ENCODE results near the gene THEM5.
"Not testable (repeated sequence)": the region's sequence is repeated elsewhere in the genome, so short reads cannot be mapped to it uniquely, and the experiment has no call there.

Gene THEM5, protein sequence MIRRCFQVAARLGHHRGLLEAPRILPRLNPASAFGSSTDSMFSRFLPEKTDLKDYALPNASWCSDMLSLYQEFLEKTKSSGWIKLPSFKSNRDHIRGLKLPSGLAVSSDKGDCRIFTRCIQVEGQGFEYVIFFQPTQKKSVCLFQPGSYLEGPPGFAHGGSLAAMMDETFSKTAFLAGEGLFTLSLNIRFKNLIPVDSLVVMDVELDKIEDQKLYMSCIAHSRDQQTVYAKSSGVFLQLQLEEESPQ
- total RNA-seq: 0 to 0.26 (median 0.17) reads per million in 3 donors

DNA sequence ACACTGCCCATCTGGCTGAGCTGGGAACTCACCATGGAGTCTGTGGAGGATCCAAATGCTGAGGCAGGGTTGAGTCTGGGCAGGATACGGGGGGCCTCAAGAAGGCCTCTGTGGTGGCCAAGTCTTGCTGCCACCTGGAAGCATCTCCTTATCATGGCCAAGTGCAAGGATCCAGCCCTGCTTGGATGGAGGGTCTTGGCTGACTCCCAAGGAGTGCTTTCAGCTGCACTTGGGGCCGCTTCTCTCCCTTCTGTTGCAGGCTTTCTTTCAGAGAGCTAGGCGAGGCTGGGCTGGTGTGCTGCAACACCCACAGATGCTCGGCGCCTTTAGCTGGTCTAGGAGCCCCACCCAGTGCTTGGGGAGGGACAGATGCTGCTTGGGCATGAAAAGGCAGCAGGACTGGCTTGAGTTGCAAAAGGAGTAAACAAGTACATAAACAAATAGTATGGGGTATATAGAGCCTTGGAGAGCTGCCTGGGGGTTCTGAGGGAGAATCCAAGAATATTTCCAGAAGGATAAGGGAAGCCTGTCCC is at the start of gene THEM5:
TSS of gene THEM5 (minus strand) at position 302 of the 533 bp plus-strand sequence. CDS start at position 155, 147 bp downstream.
- Histone ChIP-seq H3K4me3 (ENCODE audit: insufficient read depth, low read depth, low read length, poor library complexity, severe bottlenecking) (no peak within 1 kb of the TSS), H3K36me3 (ENCODE audit: control insufficient read depth, insufficient read depth, low read length) (peaks cover 3% of the 10 kb centered on the region), H3K9me3 (ENCODE audit: control insufficient read depth, low read length) (no peaks in the 10 kb centered on the region), H3K27me3 (replicated peaks; ENCODE audit: control insufficient read depth, insufficient read depth, low read length, poor library complexity, severe bottlenecking) (no peaks in the 10 kb centered on the region), H3K27ac (ENCODE audit: insufficient read depth, low read length, poor library complexity, severe bottlenecking) (no peak within 1 kb of the TSS), H3K4me1 (ENCODE audit: control insufficient read depth, insufficient read depth, low read length, poor library complexity, severe bottlenecking) (no peaks in the 10 kb centered on the region)
- DNase-seq: no peak

- H3K4me3 ChIP-seq (ENCODE audit: insufficient read depth, low read depth, low read length, poor library complexity, severe bottlenecking): no peak overlapping the region
- H3K4me1 ChIP-seq (ENCODE audit: control insufficient read depth, insufficient read depth, low read length, poor library complexity, severe bottlenecking): peaks cover 44% of the 10 kb centered on the region
- no peaks in the 10 kb centered on the region for H3K36me3 ChIP-seq (ENCODE audit: control insufficient read depth, insufficient read depth, low read length)
- H3K9me3 ChIP-seq (ENCODE audit: control insufficient read depth, low read length): no peaks in the 10 kb centered on the region
- no peaks in the 10 kb centered on the region for H3K27me3 ChIP-seq (replicated peaks; ENCODE audit: control insufficient read depth, insufficient read depth, low read length, poor library complexity, severe bottlenecking)
- no peak overlapping the region for H3K27ac ChIP-seq (ENCODE audit: insufficient read depth, low read length, poor library complexity, severe bottlenecking)
- no peak for DNase-seq
These were observed 49.3 kb upstream of the THEM5 start for GRCh38 chr1:151902858-151903257.

GRCh38 chr1:151900804-151901203 is 47.3 kb upstream of the THEM5 start:
- H3K4me3 ChIP-seq (ENCODE audit: insufficient read depth, low read depth, low read length, poor library complexity, severe bottlenecking); H3K36me3 ChIP-seq (ENCODE audit: control insufficient read depth, insufficient read depth, low read length); DNase-seq; H3K27me3 ChIP-seq (replicated peaks; ENCODE audit: control insufficient read depth, insufficient read depth, low read length, poor library complexity, severe bottlenecking); H3K27ac ChIP-seq (ENCODE audit: insufficient read depth, low read length, poor library complexity, severe bottlenecking); H3K9me3 ChIP-seq (ENCODE audit: control insufficient read depth, low read length): not testable (repeated sequence)
- peaks cover 54% of the 10 kb centered on the region for H3K4me1 ChIP-seq (ENCODE audit: control insufficient read depth, insufficient read depth, low read length, poor library complexity, severe bottlenecking)

DNA sequence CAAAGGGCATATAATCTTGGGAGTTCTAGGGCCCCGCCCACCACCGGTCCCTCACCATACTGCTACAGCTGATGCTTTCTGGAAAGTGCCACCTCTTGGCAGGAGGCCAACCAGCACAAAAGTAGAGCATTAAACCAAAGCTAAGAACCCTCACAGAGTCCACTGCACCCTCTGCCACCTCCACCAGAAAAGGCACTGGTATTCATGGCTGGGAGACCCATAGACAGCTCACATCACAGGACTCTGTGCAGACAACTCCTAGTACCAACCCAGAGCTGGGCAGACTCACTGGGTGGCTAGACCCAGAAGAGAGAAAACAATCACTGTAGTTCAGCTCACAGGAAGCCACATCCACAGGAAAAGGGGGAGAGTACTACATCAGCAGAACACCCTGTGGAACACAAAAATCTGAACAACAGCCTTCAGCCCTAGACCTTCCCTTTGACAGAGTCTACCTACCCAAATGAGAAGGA is 45.0 kb upstream of the THEM5 start:
- Histone ChIP-seq H3K4me3 (ENCODE audit: insufficient read depth, low read depth, low read length, poor library complexity, severe bottlenecking) (peak overlapping the region; percentile 35), H3K4me1 (ENCODE audit: control insufficient read depth, insufficient read depth, low read length, poor library complexity, severe bottlenecking) (peaks cover 37% of the 10 kb centered on the region), H3K9me3 (ENCODE audit: control insufficient read depth, low read length) (no peaks in the 10 kb centered on the region), H3K36me3 (ENCODE audit: control insufficient read depth, insufficient read depth, low read length) (peaks cover 13% of the 10 kb centered on the region), H3K27me3 (replicated peaks; ENCODE audit: control insufficient read depth, insufficient read depth, low read length, poor library complexity, severe bottlenecking) (no peaks in the 10 kb centered on the region), H3K27ac (ENCODE audit: insufficient read depth, low read length, poor library complexity, severe bottlenecking) (peak overlapping the region; percentile 67)
- DNase-seq: peak; percentile 62 to 71 (median 64)

GRCh38 chr1:151897991-151898431 is 44.5 kb upstream of the THEM5 start:
- H3K36me3 ChIP-seq (ENCODE audit: control insufficient read depth, insufficient read depth, low read length): peaks cover 13% of the 10 kb centered on the region
- peak overlapping the region; percentile 67 for H3K27ac ChIP-seq (ENCODE audit: insufficient read depth, low read length, poor library complexity, severe bottlenecking)
- no peaks in the 10 kb centered on the region for H3K27me3 ChIP-seq (replicated peaks; ENCODE audit: control insufficient read depth, insufficient read depth, low read length, poor library complexity, severe bottlenecking)
- DNase-seq: no peak
- peaks cover 37% of the 10 kb centered on the region for H3K4me1 ChIP-seq (ENCODE audit: control insufficient read depth, insufficient read depth, low read length, poor library complexity, severe bottlenecking)
- no peaks in the 10 kb centered on the region for H3K9me3 ChIP-seq (ENCODE audit: control insufficient read depth, low read length)
- H3K4me3 ChIP-seq (ENCODE audit: insufficient read depth, low read depth, low read length, poor library complexity, severe bottlenecking): peak overlapping the region; percentile 35

GRCh38 chr1:151893176-151893924 is 39.8 kb upstream of the THEM5 start:
- H3K4me1 ChIP-seq (ENCODE audit: control insufficient read depth, insufficient read depth, low read length, poor library complexity, severe bottlenecking): peaks cover 26% of the 10 kb centered on the region
- no peak overlapping the region for H3K4me3 ChIP-seq (ENCODE audit: insufficient read depth, low read depth, low read length, poor library complexity, severe bottlenecking)
- peaks cover 24% of the 10 kb centered on the region for H3K36me3 ChIP-seq (ENCODE audit: control insufficient read depth, insufficient read depth, low read length)
- no peak for DNase-seq
- H3K9me3 ChIP-seq (ENCODE audit: control insufficient read depth, low read length): no peaks in the 10 kb centered on the region
- H3K27me3 ChIP-seq (replicated peaks; ENCODE audit: control insufficient read depth, insufficient read depth, low read length, poor library complexity, severe bottlenecking): no peaks in the 10 kb centered on the region
- H3K27ac ChIP-seq (ENCODE audit: insufficient read depth, low read length, poor library complexity, severe bottlenecking): peak overlapping the region; percentile 39

GRCh38 chr1:151892190-151892589 is 38.7 kb upstream of the THEM5 start:
- DNase-seq: no peak

DNA sequence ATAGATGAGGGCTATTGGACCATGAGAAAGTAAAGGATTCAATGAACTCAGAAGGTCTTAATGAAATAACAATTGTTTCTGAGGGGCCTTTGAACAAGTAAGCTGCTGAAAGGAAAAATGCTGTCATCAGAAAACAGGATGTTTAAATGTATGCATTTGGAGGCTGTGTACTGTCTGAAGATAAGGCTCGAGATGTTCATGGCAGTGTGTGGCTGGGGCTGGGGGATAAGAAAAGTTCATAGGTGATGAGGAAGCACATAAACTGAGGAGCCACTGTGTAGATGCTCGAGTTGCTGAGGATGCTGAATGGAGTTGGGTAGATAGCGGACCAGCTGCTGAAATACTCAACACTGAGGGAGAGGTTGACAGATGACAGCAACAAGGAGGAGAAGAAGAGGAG is 38.0 kb upstream of the THEM5 start:
- Histone ChIP-seq H3K4me3 (ENCODE audit: insufficient read depth, low read depth, low read length, poor library complexity, severe bottlenecking) (no peak overlapping the region), H3K9me3 (ENCODE audit: control insufficient read depth, low read length) (no peaks in the 10 kb centered on the region), H3K27ac (ENCODE audit: insufficient read depth, low read length, poor library complexity, severe bottlenecking) (no peak overlapping the region), H3K27me3 (replicated peaks; ENCODE audit: control insufficient read depth, insufficient read depth, low read length, poor library complexity, severe bottlenecking) (no peaks in the 10 kb centered on the region), H3K4me1 (ENCODE audit: control insufficient read depth, insufficient read depth, low read length, poor library complexity, severe bottlenecking) (peaks cover 8% of the 10 kb centered on the region), H3K36me3 (ENCODE audit: control insufficient read depth, insufficient read depth, low read length) (peaks cover 30% of the 10 kb centered on the region)
- no peak for DNase-seq

More at GRCh38 chr1:151892190-151892589, 38.7 kb upstream of the THEM5 start:
- H3K9me3 ChIP-seq (ENCODE audit: control insufficient read depth, low read length): no peaks in the 10 kb centered on the region
- H3K4me3 ChIP-seq (ENCODE audit: insufficient read depth, low read depth, low read length, poor library complexity, severe bottlenecking): no peak overlapping the region
- H3K4me1 ChIP-seq (ENCODE audit: control insufficient read depth, insufficient read depth, low read length, poor library complexity, severe bottlenecking): peaks cover 14% of the 10 kb centered on the region
- no peak overlapping the region for H3K27ac ChIP-seq (ENCODE audit: insufficient read depth, low read length, poor library complexity, severe bottlenecking)
- peaks cover 30% of the 10 kb centered on the region for H3K36me3 ChIP-seq (ENCODE audit: control insufficient read depth, insufficient read depth, low read length)
- no peaks in the 10 kb centered on the region for H3K27me3 ChIP-seq (replicated peaks; ENCODE audit: control insufficient read depth, insufficient read depth, low read length, poor library complexity, severe bottlenecking)

DNA sequence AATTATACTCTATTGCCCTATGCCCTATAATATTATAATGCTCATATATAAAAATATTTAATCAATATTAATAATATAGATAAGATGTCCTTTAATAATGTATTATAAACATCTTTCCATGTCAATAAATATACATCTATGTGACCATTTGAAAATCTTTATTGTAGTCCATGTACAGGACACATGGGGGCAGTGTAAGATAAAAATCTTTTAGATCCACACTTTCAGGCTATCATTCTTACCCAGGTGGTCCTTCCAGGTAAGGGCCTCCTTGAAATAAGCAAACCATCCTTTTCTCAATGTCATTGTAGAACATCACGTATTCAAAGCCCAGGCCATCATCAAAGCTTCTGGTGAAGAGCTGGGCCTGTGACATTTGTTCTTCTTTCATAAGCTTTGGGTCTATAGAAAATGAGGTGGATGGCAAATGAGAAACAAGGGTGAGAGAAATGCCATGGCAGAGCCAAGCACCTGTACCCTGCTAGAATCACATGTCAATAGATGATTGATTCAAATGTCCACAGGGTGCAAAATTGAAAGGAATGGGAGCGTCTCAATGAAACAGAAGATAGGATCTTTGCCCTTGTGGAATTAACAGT is 35.6 kb upstream of the THEM5 start:
- H3K4me3 ChIP-seq (ENCODE audit: insufficient read depth, low read depth, low read length, poor library complexity, severe bottlenecking): no peak overlapping the region
- no peak for DNase-seq
- no peaks in the 10 kb centered on the region for H3K9me3 ChIP-seq (ENCODE audit: control insufficient read depth, low read length)
- H3K36me3 ChIP-seq (ENCODE audit: control insufficient read depth, insufficient read depth, low read length): peaks cover 19% of the 10 kb centered on the region
- H3K27ac ChIP-seq (ENCODE audit: insufficient read depth, low read length, poor library complexity, severe bottlenecking): no peak overlapping the region
- no peaks in the 10 kb centered on the region for H3K4me1 ChIP-seq (ENCODE audit: control insufficient read depth, insufficient read depth, low read length, poor library complexity, severe bottlenecking)
- no peaks in the 10 kb centered on the region for H3K27me3 ChIP-seq (replicated peaks; ENCODE audit: control insufficient read depth, insufficient read depth, low read length, poor library complexity, severe bottlenecking)

All from effector memory CD4-positive, alpha-beta T cell (primary cell).